ENCODE measurements around the gene MYOM1. TPM values are rescaled to one million over a fixed set of nuclear protein-coding genes. Genes with fewer than 3 reads are reported as not detected.

Gene MYOM1
- total RNA-seq, 1 donor from 2014 or later = 0.57 TPM

DNA sequence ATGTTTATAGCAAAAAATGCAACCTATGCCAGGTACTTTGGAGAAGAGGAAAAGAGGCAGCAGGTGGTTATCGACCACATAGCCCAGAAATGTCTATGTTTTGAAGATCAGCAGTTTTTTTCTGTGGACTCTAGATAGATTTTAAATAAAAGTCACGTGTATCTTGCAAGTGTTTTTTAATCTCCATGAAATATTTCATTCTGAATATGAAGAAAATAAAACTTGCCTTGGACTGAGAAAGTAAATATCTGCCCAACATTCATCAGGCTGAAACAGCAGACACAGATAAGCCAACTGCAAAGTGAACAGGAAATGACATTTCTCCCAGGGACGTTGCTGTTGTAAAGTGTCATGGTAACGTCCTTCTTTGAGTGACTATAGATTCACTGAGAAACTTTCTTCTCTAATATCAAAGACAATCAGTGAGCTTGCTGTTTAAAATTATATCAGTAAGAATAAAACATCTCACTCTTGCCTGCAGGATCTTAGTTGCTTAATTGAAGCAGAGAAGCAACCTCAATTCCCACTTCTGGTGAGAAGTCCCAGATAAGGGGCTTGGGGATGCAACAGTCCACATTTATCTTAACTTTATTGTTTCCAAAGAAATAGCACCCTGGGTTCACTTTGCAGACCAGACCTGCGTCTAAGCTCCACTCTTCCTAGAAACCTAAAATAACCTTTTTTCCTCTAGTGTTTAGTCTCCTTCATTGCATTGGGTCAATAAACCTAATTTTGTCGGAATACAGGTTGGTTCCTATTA, 6.3 kb downstream of the MYOM1 start:
- H3K9me3 ChIP-seq (ENCODE audit: insufficient read depth, low read depth, low read length) = no peaks in the 10 kb centered on the region
- H3K36me3 Mint-ChIP-seq (ENCODE audit: low read depth, unreplicated experiment) = peaks cover 5% of the 10 kb centered on the region
- no peaks in the 10 kb centered on the region for H3K36me3 ChIP-seq (ENCODE audit: insufficient read depth, low read length)
- no peak overlapping the region for H3K4me2 ChIP-seq (ENCODE audit: low read length)
- H3K4me1 Mint-ChIP-seq (ENCODE audit: low read depth, unreplicated experiment) = peaks cover 16% of the 10 kb centered on the region
- TF ChIP-seq, protein P1, sequence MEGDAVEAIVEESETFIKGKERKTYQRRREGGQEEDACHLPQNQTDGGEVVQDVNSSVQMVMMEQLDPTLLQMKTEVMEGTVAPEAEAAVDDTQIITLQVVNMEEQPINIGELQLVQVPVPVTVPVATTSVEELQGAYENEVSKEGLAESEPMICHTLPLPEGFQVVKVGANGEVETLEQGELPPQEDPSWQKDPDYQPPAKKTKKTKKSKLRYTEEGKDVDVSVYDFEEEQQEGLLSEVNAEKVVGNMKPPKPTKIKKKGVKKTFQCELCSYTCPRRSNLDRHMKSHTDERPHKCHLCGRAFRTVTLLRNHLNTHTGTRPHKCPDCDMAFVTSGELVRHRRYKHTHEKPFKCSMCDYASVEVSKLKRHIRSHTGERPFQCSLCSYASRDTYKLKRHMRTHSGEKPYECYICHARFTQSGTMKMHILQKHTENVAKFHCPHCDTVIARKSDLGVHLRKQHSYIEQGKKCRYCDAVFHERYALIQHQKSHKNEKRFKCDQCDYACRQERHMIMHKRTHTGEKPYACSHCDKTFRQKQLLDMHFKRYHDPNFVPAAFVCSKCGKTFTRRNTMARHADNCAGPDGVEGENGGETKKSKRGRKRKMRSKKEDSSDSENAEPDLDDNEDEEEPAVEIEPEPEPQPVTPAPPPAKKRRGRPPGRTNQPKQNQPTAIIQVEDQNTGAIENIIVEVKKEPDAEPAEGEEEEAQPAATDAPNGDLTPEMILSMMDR (IDR thresholded peaks at IDR 0.05; ENCODE audit: insufficient read depth, low read depth, low read length) = no peak
- no peak for TF ChIP-seq EZH2 (IDR thresholded peaks at IDR 0.05; ENCODE audit: insufficient read depth, low read length)
- no peaks in the 10 kb centered on the region for H3K27me3 Mint-ChIP-seq (ENCODE audit: low read depth, unreplicated experiment)
- H3K9me3 Mint-ChIP-seq (ENCODE audit: unreplicated experiment) = peaks cover 1% of the 10 kb centered on the region
- DNase-seq (ENCODE audit: low read depth) = no peak
- no peaks in the 10 kb centered on the region for H3K27me3 ChIP-seq (ENCODE audit: insufficient read depth, low read length)
- no peak overlapping the region for H3K4me3 ChIP-seq (ENCODE audit: insufficient read depth, low read depth, low read length)
- H3K27ac ChIP-seq (ENCODE audit: low read depth, low read length) = no peak overlapping the region
- H2AFZ ChIP-seq (ENCODE audit: low read depth, low read length) = no peak overlapping the region
- peak overlapping the region; percentile 26 for H3K27ac Mint-ChIP-seq (ENCODE audit: unreplicated experiment)
- H3K4me3 Mint-ChIP-seq (ENCODE audit: unreplicated experiment) = no peak overlapping the region
- no peaks in the 10 kb centered on the region for H4K20me1 ChIP-seq (ENCODE audit: insufficient read depth, low read length)
- H3K9ac ChIP-seq (ENCODE audit: low read length) = no peak overlapping the region
- peaks cover 2% of the 10 kb centered on the region for H3K4me1 ChIP-seq (ENCODE audit: insufficient read depth, low read length)
- no peak for FAIRE-seq
- H3K79me2 ChIP-seq (ENCODE audit: insufficient read depth, low read length) = no peaks in the 10 kb centered on the region

DNA sequence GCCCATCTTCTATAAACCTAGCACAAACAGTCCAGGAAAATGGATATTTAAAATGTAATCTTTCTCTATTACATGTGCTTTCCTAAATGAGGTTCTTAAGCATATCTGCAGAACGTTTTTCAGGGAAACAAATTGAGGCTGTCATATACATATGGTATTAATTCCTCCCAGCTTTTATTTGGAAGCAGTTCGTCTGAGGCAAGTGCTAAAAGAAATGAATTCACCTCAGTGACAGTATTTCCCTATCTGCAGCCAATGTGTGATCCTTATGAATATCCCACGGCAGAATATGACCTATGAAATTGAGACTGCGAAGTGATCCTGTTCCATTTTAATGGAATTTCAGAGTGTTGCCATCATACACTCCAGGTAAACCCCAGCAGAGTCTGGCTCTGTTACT, 7.1 kb downstream of the MYOM1 start:
- H3K4me1 Mint-ChIP-seq (ENCODE audit: low read depth, unreplicated experiment) = peaks cover 15% of the 10 kb centered on the region
- Histone ChIP-seq H3K4me1 (ENCODE audit: insufficient read depth, low read length) (no peaks in the 10 kb centered on the region), H3K27ac (ENCODE audit: low read depth, low read length) (no peak overlapping the region), H3K9me3 (ENCODE audit: insufficient read depth, low read depth, low read length) (no peaks in the 10 kb centered on the region), H3K79me2 (ENCODE audit: insufficient read depth, low read length) (no peaks in the 10 kb centered on the region), H2AFZ (ENCODE audit: low read depth, low read length) (no peak overlapping the region), H3K4me3 (ENCODE audit: insufficient read depth, low read depth, low read length) (no peak overlapping the region), H3K27me3 (ENCODE audit: insufficient read depth, low read length) (no peaks in the 10 kb centered on the region), H4K20me1 (ENCODE audit: insufficient read depth, low read length) (no peaks in the 10 kb centered on the region), H3K36me3 (ENCODE audit: insufficient read depth, low read length) (no peaks in the 10 kb centered on the region), H3K9ac (ENCODE audit: low read length) (no peak overlapping the region), H3K4me2 (ENCODE audit: low read length) (no peak overlapping the region)
- no peaks in the 10 kb centered on the region for H3K27me3 Mint-ChIP-seq (ENCODE audit: low read depth, unreplicated experiment)
- DNase-seq (ENCODE audit: low read depth) = no peak
- FAIRE-seq = no peak
- peaks cover 5% of the 10 kb centered on the region for H3K36me3 Mint-ChIP-seq (ENCODE audit: low read depth, unreplicated experiment)
- H3K9me3 Mint-ChIP-seq (ENCODE audit: unreplicated experiment) = peaks cover 1% of the 10 kb centered on the region
- no peak overlapping the region for H3K4me3 Mint-ChIP-seq (ENCODE audit: unreplicated experiment)
- H3K27ac Mint-ChIP-seq (ENCODE audit: unreplicated experiment) = no peak overlapping the region
- no peak for TF ChIP-seq EZH2 (IDR thresholded peaks at IDR 0.05; ENCODE audit: insufficient read depth, low read length)
- TF ChIP-seq, protein P1 (IDR thresholded peaks at IDR 0.05; ENCODE audit: insufficient read depth, low read depth, low read length) = no peak

Measured in astrocyte (in vitro differentiated cells and primary cell).